GM19239 (cell line): ENCODE data around the gene ADAD2.
"Not testable (repeated sequence)": the region's sequence is repeated elsewhere in the genome, so short reads cannot be mapped to it uniquely, and the experiment has no call there.

Source experiments
- DNase-seq: peaks from one replicate; pipeline ENCODE4 v3.0.0; 2011; ENCODE audit warnings: low spot score; ENCODE audit not compliant: insufficient read length
- FAIRE-seq: peaks from 2 replicates; lab custom pipeline; 2011; peaks lifted over from hg19 to GRCh38; lab: Jason Lieb, UNC

ADAD2 gene

GRCh38 chr16:84194470-84195200, 3.7 kb downstream of the ADAD2 start:
- FAIRE-seq = no peak
- peak; percentile 50 for DNase-seq

- FAIRE-seq (no peak), DNase-seq (no peak)
Measured at GRCh38 chr16:84195201-84196093, 4.5 kb downstream of the ADAD2 start.

GRCh38 chr16:84196101-84196500, 5.1 kb downstream of the ADAD2 start:
- FAIRE-seq (no peak), DNase-seq (no peak)

- FAIRE-seq (no peak), DNase-seq (no peak)
Measured at GRCh38 chr16:84196727-84197394, 5.9 kb downstream of the ADAD2 start.

GRCh38 chr16:84197466-84198128, 6.6 kb downstream of the ADAD2 start:
- DNase-seq (no peak), FAIRE-seq (no peak)

- FAIRE-seq (no peak), DNase-seq (no peak)
Measured at GRCh38 chr16:84198401-84198800, 7.4 kb downstream of the ADAD2 start.

- DNase-seq (no peak), FAIRE-seq (no peak)
Measured at GRCh38 chr16:84199097-84199496, 8.1 kb downstream of the ADAD2 start.

GRCh38 chr16:84199861-84200260, 8.9 kb downstream of the ADAD2 start:
- no peak for DNase-seq
- FAIRE-seq = no peak

- DNase-seq, FAIRE-seq: not testable (repeated sequence)
Measured at GRCh38 chr16:84204551-84204950, 13.6 kb downstream of the ADAD2 start.

- not testable (repeated sequence) for FAIRE-seq, DNase-seq
Measured at GRCh38 chr16:84205123-84205522, 14.2 kb downstream of the ADAD2 start.

GRCh38 chr16:84205976-84206691, 15.2 kb downstream of the ADAD2 start:
- no peak for FAIRE-seq
- DNase-seq = no peak

GRCh38 chr16:84207251-84207650, 16.3 kb downstream of the ADAD2 start:
- DNase-seq (no peak), FAIRE-seq (no peak)

GRCh38 chr16:84207879-84208278, 16.9 kb downstream of the ADAD2 start:
- DNase-seq (no peak), FAIRE-seq (no peak)

GRCh38 chr16:84209989-84210388, 19.0 kb downstream of the ADAD2 start:
- DNase-seq (no peak), FAIRE-seq (no peak)

GRCh38 chr16:84212154-84212553, 21.2 kb downstream of the ADAD2 start:
- DNase-seq = no peak
- FAIRE-seq = no peak

- DNase-seq (no peak), FAIRE-seq (no peak)
Measured at GRCh38 chr16:84212631-84213030, 21.7 kb downstream of the ADAD2 start.

GRCh38 chr16:84214451-84215066, 23.6 kb downstream of the ADAD2 start:
- no peak for FAIRE-seq

GRCh38 chr16:84215531-84215930, 24.6 kb downstream of the ADAD2 start:
- FAIRE-seq (no peak), DNase-seq (no peak)

More at GRCh38 chr16:84214451-84215066, 23.6 kb downstream of the ADAD2 start:
- DNase-seq = no peak

- FAIRE-seq, DNase-seq: not testable (repeated sequence)
Measured at GRCh38 chr16:84216144-84216543, 25.2 kb downstream of the ADAD2 start.
